ENCODE data around the gene AGBL1. TPM values are rescaled to one million over a fixed set of nuclear protein-coding genes. Genes with fewer than 3 reads are reported as not detected.

Gene AGBL1
- polyA plus RNA-seq, 1 donor (not counting 4 experiments of a cell fraction or from before 2014, with no cell fraction given), result not detected

GRCh38 chr15:86802244-86802643, 722.6 kb downstream of the AGBL1 start:
- H3K79me2 ChIP-seq (ENCODE audit: control insufficient read depth, insufficient read depth, low read length), result no peaks in the 10 kb centered on the region
- no peak for DNase-seq (ENCODE audit: low read depth, low spot score)
- H3K27ac ChIP-seq (ENCODE audit: control insufficient read depth, insufficient read depth, low read length), result no peak overlapping the region
- H4K20me1 ChIP-seq (ENCODE audit: control insufficient read depth, extremely low read depth, insufficient read depth, low read length), result no peaks in the 10 kb centered on the region
- no peak for TF ChIP-seq EZH2 (IDR thresholded peaks at IDR 0.05; ENCODE audit: low read length)
- TF ChIP-seq CTCF (optimal IDR thresholded peaks at IDR 0.05 in 1 of 3, IDR thresholded peaks at IDR 0.05 in 1 of 3, conservative IDR thresholded peaks at IDR 0.05 in 1 of 3; ENCODE audit: extremely low read depth in 1 of 3, insufficient read depth in 2 of 3, low read length in 3 of 3), result no peak
- H3K4me1 ChIP-seq (ENCODE audit: control insufficient read depth, extremely low read depth, insufficient read depth, low read length), result no peaks in the 10 kb centered on the region
- no peak overlapping the region for H3K9ac ChIP-seq (ENCODE audit: control insufficient read depth, extremely low read depth, insufficient read depth, low read length)
- H2AFZ ChIP-seq (ENCODE audit: control insufficient read depth, low read length), result no peak overlapping the region
- no peaks in the 10 kb centered on the region for H3K36me3 ChIP-seq (ENCODE audit: control insufficient read depth in 2 of 2, extremely low read depth in 1 of 2, insufficient read depth in 2 of 2, low read length in 2 of 2)
- dilution Hi-C loops (cut with MboI; ENCODE audit: extremely low pct_ligation_motif_present, low sequenced_read_pairs), result no loop called here
- no peak overlapping the region for H3K4me3 ChIP-seq (ENCODE audit: control insufficient read depth in 2 of 3, extremely low read depth in 1 of 3, insufficient read depth in 2 of 3, low read depth in 1 of 3, low read length in 3 of 3)
- H3K9me3 ChIP-seq (ENCODE audit: control insufficient read depth, low read depth, low read length), result no peaks in the 10 kb centered on the region
- no peak overlapping the region for H3K4me2 ChIP-seq (ENCODE audit: control insufficient read depth, extremely low read depth, insufficient read depth, low read depth, low read length)
- no peaks in the 10 kb centered on the region for H3K27me3 ChIP-seq (ENCODE audit: control insufficient read depth, extremely low read depth, insufficient read depth, low read length)
- no peak for FAIRE-seq
- no peaks in the 10 kb centered on the region for H3K9me1 ChIP-seq (ENCODE audit: control insufficient read depth, extremely low read depth, insufficient read depth, low read length)

- Histone ChIP-seq H3K9ac (ENCODE audit: control insufficient read depth, extremely low read depth, insufficient read depth, low read length) (no peak overlapping the region), H3K36me3 (ENCODE audit: control insufficient read depth in 2 of 2, extremely low read depth in 1 of 2, insufficient read depth in 2 of 2, low read length in 2 of 2) (no peaks in the 10 kb centered on the region), H3K27ac (ENCODE audit: control insufficient read depth, insufficient read depth, low read length) (no peak overlapping the region), H3K9me1 (ENCODE audit: control insufficient read depth, extremely low read depth, insufficient read depth, low read length) (no peaks in the 10 kb centered on the region), H3K4me2 (ENCODE audit: control insufficient read depth, extremely low read depth, insufficient read depth, low read depth, low read length) (no peak overlapping the region), H3K79me2 (ENCODE audit: control insufficient read depth, insufficient read depth, low read length) (no peaks in the 10 kb centered on the region), H4K20me1 (ENCODE audit: control insufficient read depth, extremely low read depth, insufficient read depth, low read length) (no peaks in the 10 kb centered on the region), H3K27me3 (ENCODE audit: control insufficient read depth, extremely low read depth, insufficient read depth, low read length) (no peaks in the 10 kb centered on the region), H3K4me3 (ENCODE audit: control insufficient read depth in 2 of 3, extremely low read depth in 1 of 3, insufficient read depth in 2 of 3, low read depth in 1 of 3, low read length in 3 of 3) (no peak overlapping the region), H3K9me3 (ENCODE audit: control insufficient read depth, low read depth, low read length) (no peaks in the 10 kb centered on the region), H3K4me1 (ENCODE audit: control insufficient read depth, extremely low read depth, insufficient read depth, low read length) (no peaks in the 10 kb centered on the region), H2AFZ (ENCODE audit: control insufficient read depth, low read length) (no peak overlapping the region)
- FAIRE-seq, result no peak
- dilution Hi-C loops (cut with MboI; ENCODE audit: extremely low pct_ligation_motif_present, low sequenced_read_pairs), result no loop called here
- DNase-seq (ENCODE audit: low read depth, low spot score), result no peak
- no peak for TF ChIP-seq CTCF (optimal IDR thresholded peaks at IDR 0.05 in 1 of 3, IDR thresholded peaks at IDR 0.05 in 1 of 3, conservative IDR thresholded peaks at IDR 0.05 in 1 of 3; ENCODE audit: extremely low read depth in 1 of 3, insufficient read depth in 2 of 3, low read length in 3 of 3)
- TF ChIP-seq EZH2 (IDR thresholded peaks at IDR 0.05; ENCODE audit: low read length), result no peak
These were observed 724.7 kb downstream of the AGBL1 start for GRCh38 chr15:86804406-86804805.
